ENCODE measurements around the gene SORBS1. TPM values are rescaled to one million over a fixed set of nuclear protein-coding genes. Genes with fewer than 3 reads are reported as not detected.

SORBS1 gene
- total and polyA plus RNA-seq, 3 donors from 2014 or later: 34.4 to 46.6 (median 38.8) TPM

GRCh38 chr10:95588025-95588424 is 26.9 kb upstream of the SORBS1 start:
- intact Hi-C loops (cut with DNase I; ENCODE audit: low total_unique reads): no loop called here
- no peaks in the 10 kb centered on the region for H3K27me3 ChIP-seq
- TF ChIP-seq CTCF (IDR thresholded peaks at IDR 0.05) (no peak), POLR2A (IDR thresholded peaks at IDR 0.05) (no peak)
- no peaks in the 10 kb centered on the region for H3K4me1 ChIP-seq
- H3K36me3 ChIP-seq (ENCODE audit: low read depth, missing control alignments): no peaks in the 10 kb centered on the region
- no peak overlapping the region for H3K27ac ChIP-seq
- WGBS, 2 donors: 91 to 95% methylated on average over 1 of the region's 1 CpG
- no peaks in the 10 kb centered on the region for H3K9me3 ChIP-seq
- no peak for DNase-seq
- no peak overlapping the region for H3K4me3 ChIP-seq

DNA sequence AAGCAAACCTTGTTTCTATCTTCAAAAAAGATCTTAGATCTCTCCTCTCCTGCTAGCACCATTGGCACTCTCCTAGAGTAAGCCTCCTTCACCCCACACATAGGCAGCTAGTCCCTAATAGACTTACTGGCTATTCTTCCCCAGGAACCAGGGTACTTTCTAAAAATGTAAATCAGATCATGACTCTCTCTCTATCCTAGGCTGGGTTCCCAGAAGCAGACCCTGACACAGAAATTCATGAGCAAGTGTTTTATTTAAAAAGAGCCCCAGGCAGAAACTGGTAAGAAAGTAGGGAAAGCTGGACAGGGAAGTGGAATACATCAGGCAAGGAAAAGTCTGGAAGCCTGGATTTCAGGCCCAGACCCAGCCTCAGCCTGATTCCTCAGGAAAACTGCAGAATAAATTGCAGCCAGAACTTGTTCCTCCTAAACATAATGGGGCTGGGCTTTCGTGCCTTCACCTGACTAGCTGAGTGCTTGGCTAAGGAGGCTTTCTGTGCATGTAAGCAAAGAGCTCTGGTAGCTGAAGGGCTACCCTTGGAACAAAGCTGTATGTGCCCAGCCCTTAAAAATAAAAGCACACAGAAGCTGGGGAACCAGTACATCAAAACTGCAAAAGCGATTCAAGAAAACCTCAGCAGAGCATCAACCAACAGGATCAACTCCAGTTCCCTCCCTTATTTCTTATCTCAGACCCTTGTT is 18.8 kb upstream of the SORBS1 start:
- no peak for TF ChIP-seq CTCF (IDR thresholded peaks at IDR 0.05)
- no peak for TF ChIP-seq POLR2A (IDR thresholded peaks at IDR 0.05)
- DNase-seq: no peak
- Histone ChIP-seq H3K4me1 (no peaks in the 10 kb centered on the region), H3K9me3 (no peaks in the 10 kb centered on the region), H3K27ac (no peak overlapping the region), H3K36me3 (ENCODE audit: low read depth, missing control alignments) (no peaks in the 10 kb centered on the region), H3K4me3 (no peak overlapping the region), H3K27me3 (no peaks in the 10 kb centered on the region)
- 82 to 92% methylated on average over 2 of the region's 2 CpGs for whole genome bisulfite sequencing, 2 donors
- intact Hi-C loops (cut with DNase I; ENCODE audit: low total_unique reads): no loop called here

- 93 to 95% methylated on average over 1 of the region's 1 CpG for WGBS, 2 donors
- no peaks in the 10 kb centered on the region for H3K4me1 ChIP-seq
- no peaks in the 10 kb centered on the region for H3K27me3 ChIP-seq
- no peak for TF ChIP-seq POLR2A (IDR thresholded peaks at IDR 0.05)
- no peak for TF ChIP-seq CTCF (IDR thresholded peaks at IDR 0.05)
- no peak overlapping the region for H3K27ac ChIP-seq
- H3K9me3 ChIP-seq: no peaks in the 10 kb centered on the region
- DNase-seq: no peak
- H3K4me3 ChIP-seq: no peak overlapping the region
- H3K36me3 ChIP-seq (ENCODE audit: low read depth, missing control alignments): no peaks in the 10 kb centered on the region
- intact Hi-C loops (cut with DNase I; ENCODE audit: low total_unique reads): no loop called here
Measured at GRCh38 chr10:95579292-95579691, 18.1 kb upstream of the SORBS1 start.

- Histone ChIP-seq H3K27me3 (no peaks in the 10 kb centered on the region), H3K9me3 (no peaks in the 10 kb centered on the region), H3K36me3 (ENCODE audit: low read depth, missing control alignments) (no peaks in the 10 kb centered on the region), H3K27ac (no peak overlapping the region), H3K4me3 (no peak overlapping the region), H3K4me1 (no peaks in the 10 kb centered on the region)
- no peak for TF ChIP-seq POLR2A (IDR thresholded peaks at IDR 0.05)
- intact Hi-C loops (cut with DNase I; ENCODE audit: low total_unique reads): no loop called here
- no peak for DNase-seq
- whole genome bisulfite sequencing, 2 donors: 95 to 98% methylated on average over 2 of the region's 2 CpGs
Measured at GRCh38 chr10:95578619-95579018, 17.4 kb upstream of the SORBS1 start.

GRCh38 chr10:95574649-95575365 is 13.6 kb upstream of the SORBS1 start:
- Histone ChIP-seq H3K4me3 (no peak overlapping the region), H3K27me3 (no peaks in the 10 kb centered on the region), H3K9me3 (no peaks in the 10 kb centered on the region), H3K36me3 (ENCODE audit: low read depth, missing control alignments) (no peaks in the 10 kb centered on the region), H3K27ac (no peak overlapping the region), H3K4me1 (no peaks in the 10 kb centered on the region)
- DNase-seq: no peak
- WGBS, 2 donors: 75 to 87% methylated on average over 10 to 11 of the region's 11 CpGs
- no peak for TF ChIP-seq CTCF (IDR thresholded peaks at IDR 0.05)
- no peak for TF ChIP-seq POLR2A (IDR thresholded peaks at IDR 0.05)
- intact Hi-C loops (cut with DNase I; ENCODE audit: low total_unique reads): no loop called here

Data from testis (tissue), 3 donors.